HT1080 (cell line): ENCODE data around the gene TEF. TPM values are rescaled to one million over a fixed set of nuclear protein-coding genes. Genes with fewer than 3 reads are reported as not detected.

Experiments
- DNase-seq: peaks from one replicate; pipeline ENCODE4 v3.0.0-alpha.2; 2015; ENCODE audit warnings: low read depth
- polyA plus RNA-seq, 2 experiments: library from polyadenylated mRNA; depleted of rRNA; stranded (reverse); fragments of >200 nt; gene quantifications; 2 replicates each; pipeline ENCODE4 v1.2.3, GENCODE V29; 2015
- total RNA-seq: library from RNA; depleted of rRNA; stranded (reverse); fragments of >200 nt; shearing (Covaris generic); gene quantifications from 2 replicates; pipeline ENCODE4 v1.2.3, GENCODE V29; 2014; rRNA removed

TEF gene, protein sequence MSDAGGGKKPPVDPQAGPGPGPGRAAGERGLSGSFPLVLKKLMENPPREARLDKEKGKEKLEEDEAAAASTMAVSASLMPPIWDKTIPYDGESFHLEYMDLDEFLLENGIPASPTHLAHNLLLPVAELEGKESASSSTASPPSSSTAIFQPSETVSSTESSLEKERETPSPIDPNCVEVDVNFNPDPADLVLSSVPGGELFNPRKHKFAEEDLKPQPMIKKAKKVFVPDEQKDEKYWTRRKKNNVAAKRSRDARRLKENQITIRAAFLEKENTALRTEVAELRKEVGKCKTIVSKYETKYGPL
- total RNA-seq = 4.1 and 6.7 TPM in 2 replicates
- 6.6 and 8.6 TPM in 2 replicates for polyA plus RNA-seq (2015; cell fraction: cytosol; rRNA removed)
- 8.7 and 14.1 TPM in 2 replicates for polyA plus RNA-seq (2015; cell fraction: nucleus; rRNA removed)

DNA sequence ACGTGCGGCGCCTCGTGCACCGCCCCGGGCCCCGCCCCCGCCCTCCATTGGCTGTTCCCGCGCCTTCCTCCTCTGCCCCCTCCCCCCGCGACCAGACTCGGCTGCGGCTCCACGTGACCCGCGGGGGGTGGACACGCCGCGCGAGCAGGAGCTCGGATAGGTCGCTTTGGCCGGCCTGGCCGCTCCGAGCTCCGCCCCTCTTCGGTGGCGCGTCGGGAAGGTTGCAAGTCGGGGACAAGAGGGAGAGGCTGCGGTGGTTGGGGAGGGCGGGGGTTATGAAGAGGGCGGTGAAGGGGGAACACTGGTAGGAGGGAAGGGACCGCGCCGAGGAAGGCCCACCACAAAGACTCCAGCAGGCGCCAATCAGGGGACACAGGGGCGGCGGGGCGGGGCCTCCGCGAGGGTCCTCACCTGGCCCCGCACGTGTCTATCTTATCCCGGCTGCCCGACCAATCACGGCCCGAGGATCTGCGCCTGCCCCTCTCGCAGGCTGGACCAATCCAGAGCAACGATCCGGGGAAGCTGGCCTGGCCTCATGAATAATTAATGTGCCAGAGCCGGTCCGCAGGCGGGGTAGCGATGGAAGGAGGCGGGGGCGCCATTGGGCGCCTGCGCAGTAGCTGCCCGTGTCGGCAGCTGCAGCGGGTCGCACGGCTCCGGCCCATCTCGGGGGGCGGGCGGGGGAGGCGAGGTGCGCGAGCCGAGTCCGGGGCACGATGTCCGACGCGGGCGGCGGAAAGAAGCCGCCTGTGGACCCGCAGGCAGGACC lies at the start of gene TEF:
Gene TEF, plus strand, starts transcription at position 614 of the 769 bp plus-strand sequence. Its CDS starts 103 bp downstream, at position 717.
- peak; percentile 97 for DNase-seq

DNA sequence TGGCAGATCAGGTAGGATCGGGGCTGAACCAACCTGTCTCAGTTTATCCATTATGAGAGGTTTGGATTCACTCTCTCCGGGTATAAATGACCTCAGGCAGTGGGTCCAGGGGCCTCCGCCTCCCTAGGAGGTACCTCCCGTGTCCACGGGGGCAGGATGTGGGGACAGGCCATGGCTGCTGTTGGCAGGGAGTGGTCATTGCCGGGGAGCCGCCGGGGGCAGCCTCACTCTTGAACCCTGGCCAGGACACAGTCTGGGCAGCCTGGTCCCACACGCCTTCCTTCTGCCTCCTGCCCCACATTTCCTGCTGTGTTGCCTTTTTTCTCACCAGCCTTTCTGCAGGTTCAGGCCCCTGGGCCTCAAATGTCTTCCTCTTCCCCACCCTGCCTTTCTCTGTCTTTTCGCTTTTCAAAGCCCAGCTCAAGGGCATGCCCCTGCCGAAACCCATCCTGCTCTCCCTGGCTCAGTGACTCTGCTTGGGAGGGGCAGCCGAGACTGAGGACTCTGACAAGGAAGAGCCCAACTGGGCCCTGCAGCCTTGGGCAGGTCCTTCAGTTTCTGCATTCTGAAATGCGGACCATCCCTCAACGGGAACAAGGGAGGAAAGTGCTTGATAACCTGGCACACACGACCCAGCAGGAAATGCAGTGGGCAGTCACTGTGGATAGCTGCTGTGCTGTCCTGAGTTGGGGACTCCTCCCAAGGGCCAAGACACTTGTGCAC lies 49.4 kb upstream of the TEF start:
- no peak for DNase-seq

DNA sequence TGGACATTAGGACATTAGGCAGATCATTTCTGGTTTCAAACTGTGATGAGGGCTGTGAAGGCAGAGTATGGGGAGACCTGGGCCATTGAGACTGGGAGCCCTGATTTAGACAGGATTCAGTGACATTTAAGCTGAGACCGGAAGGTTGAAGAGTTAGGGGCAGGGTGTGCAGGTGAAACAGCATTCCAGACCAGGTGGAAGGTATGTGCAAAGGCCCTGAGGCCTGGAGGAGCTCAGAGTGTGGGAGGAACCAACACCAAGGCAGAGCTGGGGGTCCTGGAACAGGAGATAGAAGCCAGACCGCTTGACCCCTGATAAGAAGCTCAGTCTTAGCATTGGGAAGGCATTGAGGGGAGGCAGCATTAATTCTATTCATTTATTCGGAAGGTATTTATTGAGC lies 47.9 kb upstream of the TEF start:
- DNase-seq = no peak

DNA sequence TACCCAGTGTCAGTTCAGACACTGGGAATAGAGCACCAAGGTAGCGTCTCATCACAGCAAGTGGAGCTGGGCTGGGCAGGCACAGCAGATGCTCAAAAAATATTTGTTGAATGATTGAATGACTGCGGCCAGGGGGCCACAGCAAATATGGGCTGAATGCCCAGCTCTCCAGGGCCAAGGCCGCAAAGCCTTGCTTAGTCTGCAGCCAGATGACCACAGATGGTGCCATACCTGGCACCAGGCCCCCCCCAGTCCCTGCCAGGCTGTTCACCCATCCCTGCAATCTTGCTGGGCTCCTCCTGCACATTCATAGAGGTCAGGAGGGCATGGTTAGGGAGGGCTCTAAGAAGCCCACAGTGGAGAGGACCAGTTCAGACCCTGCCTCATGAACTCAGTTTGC lies 47.5 kb upstream of the TEF start:
- no peak for DNase-seq

DNA sequence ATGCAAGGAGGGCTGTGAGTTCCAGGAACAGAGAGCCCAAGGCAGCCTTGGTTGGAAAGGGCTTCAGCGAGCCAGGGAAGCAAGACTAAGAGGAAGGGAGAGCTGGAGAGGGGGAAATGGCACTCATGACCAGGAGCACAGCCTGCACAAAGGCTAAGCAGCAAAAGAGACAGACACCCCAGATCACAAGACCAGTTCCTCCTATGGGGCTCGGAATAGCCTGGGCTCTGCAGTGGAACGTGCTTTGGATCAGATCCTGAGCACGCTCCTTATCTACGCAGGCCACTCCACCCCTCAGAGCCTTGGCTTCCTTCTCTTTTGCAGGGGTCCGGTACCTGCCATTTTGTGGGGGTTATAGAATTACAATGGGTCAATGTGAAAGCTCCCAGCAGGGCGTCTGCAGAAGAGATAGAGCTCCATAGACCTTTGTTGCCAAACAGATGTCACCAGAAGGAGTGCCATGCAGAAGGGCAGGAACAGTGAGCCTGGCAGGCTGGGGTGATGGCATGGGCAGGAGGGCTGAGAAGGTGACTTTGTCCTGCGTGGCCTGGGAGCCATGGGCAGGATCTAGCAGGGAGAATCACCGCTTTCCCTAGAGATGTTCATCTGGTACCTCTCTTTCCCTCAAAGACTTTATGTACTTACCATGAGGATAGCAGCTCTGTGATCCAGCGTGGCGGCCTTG lies 46.6 kb upstream of the TEF start:
- no peak for DNase-seq

DNA sequence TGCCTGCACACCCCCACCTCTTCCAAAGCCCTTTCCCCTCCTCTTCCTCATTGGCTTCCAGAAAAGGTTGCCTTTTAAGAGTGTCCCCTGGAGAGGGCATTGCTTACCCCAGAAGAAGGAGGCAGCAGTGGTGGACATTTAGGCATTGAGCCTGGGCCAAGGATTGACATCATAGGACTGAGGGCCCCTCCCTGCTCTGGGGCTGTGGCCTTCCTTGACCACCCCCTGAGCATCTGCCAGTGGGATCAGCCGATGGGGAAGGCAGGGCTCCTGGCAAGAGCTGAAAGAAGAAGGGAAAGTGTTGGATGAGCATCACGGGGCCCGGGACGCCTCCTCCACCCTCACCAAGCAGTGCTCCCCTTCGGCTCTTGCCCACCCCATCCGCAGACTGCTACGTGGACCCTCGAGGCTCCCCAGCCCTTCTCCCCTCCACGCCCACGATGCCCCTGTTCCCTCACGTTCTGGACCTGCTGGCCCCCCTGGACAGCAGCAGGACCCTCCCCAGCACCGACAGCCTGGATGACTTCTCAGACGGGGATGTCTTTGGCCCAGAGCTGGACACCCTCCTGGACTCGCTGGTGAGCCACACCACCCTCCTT lies 43.0 kb upstream of the TEF start:
- no peak for DNase-seq

DNA sequence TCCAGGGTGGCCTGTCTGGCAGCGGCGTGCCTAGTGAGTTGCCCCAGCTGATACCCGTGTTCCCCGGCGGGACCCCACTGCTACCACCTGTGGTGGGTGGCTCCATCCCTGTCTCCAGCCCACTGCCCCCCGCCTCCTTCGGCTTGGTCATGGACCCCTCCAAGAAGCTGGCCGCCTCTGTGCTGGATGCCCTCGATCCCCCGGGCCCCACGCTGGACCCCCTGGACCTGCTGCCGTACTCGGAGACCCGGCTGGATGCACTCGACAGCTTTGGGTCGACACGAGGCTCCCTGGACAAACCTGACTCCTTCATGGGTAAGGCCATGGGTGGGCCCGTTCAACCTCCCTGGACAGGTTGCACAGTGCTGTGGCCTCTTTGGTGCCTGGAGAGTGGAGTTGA lies 41.9 kb upstream of the TEF start:
- no peak for DNase-seq

DNA sequence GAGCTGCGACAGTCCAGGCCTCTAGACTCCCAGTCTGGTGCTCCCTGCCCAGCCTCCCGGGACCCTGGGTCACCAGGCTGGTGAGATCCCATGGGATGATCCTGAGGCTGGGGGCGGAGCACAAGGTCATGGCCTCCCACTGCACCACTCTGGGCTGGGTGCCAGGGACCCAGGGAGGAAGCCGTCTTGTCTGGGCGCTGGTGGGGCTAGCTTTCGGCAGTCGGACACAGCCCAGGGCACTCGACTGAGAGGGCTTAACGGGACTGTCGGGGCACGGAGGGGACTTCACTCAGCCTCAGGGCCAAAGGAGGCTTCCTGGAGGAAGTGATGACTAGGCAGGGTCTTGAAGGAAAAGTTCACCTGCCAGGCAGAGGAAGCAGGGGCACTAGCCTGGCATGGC lies 41.4 kb upstream of the TEF start:
- no peak for DNase-seq

DNA sequence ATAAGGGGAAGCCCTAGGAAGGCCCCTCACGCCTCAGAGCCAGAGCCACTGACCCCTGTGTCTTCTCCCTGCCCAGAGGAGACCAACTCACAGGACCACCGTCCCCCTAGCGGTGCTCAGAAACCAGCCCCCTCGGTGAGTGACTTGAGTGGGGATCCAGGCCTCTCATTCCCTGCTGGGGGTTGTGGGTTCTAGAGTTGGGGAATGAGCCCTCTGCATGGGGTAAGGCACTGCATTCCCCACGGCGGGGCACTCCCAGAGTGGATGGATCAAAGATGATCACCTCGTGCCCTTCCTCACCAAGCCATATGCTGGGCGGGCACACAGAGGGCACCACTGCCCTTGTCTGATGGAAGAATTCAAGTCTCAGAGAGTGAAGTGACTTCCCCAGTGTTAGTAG lies 40.7 kb upstream of the TEF start:
- no peak for DNase-seq

DNA sequence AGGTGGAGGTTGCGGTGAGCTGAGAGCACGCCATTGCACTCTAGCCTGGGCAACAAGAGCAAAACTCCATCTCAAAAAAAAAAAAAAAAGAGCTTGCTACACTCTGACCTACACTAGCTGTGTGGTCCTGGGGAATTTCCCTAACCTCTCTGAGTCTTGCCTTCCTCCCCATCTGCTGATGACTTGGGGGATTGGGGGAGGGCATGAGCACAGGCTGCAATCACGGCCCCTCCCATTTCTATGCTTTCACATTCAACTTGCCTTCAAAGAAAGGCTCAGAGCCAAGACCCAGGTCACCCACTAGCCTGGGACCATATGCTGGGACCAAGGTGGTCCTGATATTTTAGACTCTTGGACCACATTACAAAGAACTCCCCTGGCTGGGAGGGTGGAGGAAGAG lies 39.8 kb upstream of the TEF start:
- DNase-seq = no peak

DNA sequence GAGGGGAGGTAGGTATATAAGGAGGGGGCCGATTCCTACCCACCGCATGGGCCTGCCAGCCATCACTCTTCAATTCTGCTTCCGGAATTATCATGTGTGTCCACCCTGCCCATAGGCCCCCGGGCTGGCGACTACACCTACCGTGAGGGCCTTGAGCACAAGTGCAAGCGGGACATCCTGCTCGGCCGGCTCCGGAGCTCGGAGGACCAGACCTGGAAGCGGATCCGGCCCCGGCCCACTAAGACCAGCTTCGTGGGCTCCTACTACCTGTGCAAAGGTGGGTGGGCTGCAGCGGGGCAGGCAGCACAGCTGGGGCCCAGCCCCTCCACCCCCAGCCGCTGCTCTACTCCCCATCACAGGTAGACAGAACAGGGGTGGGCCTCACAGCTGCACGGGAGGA lies 38.4 kb upstream of the TEF start:
- DNase-seq = no peak

DNA sequence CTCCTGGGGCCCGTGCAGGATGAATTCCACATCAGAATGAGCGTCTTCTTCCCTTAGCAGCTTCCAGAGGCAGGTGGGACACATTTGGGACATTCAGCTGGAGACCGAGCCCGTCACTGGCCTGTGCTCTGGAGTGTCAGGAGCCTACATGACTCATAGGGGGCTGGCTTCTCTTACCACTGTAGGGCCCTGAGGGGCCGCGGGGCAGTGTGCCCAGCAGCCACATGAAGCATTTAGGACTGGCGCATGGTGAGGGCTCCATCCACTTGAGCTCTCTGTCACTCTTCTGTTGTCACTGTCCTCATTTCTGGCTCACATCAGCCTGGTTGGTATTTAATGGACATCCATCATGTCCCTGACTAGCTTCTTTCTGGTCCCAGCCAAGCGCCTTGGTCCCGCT lies 38.0 kb upstream of the TEF start:
- DNase-seq = no peak

DNA sequence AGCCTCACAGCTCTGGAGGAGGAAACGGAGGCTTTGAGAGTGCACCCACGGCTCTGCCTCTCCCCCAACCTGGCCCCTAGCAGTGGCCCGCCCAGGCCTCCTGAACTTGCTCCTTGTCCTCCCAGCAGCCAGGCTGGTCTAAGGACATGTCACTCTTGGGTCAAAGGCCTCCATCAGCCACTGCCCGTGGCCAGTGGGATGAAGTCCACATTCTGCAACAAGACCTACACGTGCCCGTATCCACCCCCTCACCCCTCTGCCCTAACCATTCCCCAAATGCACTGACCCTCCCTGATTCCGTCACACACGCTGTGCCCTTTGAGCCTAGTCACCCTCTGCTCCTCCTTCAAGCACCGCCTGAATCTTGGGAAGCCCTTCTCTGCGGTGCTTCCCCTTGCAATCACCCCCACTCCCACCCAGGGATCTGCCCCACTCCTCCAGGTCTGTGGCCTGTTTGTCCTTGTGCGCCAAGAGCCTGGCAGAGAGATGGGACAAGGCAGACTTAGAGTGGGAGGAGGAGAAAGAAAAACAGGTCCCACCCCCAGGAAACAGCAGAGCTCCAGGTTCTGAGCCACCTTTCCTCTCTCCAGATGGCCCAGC lies 37.5 kb upstream of the TEF start:
- DNase-seq = no peak

DNA sequence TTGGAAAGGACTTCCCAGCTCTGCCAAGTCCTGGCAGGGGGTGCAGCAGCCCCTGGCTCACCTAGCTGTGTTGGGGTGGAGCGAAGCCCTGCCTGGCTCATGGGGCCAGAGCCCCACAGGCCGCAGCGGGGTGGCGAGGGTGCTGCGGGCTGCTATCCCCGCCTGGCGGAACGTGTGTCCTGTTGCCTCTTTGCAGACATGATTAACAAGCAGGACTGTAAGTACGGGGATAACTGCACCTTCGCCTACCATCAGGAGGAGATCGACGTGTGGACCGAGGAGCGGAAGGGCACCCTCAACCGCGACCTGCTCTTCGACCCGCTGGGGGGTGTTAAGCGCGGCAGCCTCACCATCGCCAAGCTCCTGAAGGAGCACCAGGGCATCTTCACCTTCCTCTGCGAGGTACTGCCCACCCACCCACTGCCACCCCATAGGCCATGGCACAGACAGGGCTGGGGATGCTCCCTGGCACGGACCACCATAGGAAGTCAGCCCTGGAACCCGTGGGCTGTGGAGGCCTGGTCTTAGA lies 35.9 kb upstream of the TEF start:
- no peak for DNase-seq

DNA sequence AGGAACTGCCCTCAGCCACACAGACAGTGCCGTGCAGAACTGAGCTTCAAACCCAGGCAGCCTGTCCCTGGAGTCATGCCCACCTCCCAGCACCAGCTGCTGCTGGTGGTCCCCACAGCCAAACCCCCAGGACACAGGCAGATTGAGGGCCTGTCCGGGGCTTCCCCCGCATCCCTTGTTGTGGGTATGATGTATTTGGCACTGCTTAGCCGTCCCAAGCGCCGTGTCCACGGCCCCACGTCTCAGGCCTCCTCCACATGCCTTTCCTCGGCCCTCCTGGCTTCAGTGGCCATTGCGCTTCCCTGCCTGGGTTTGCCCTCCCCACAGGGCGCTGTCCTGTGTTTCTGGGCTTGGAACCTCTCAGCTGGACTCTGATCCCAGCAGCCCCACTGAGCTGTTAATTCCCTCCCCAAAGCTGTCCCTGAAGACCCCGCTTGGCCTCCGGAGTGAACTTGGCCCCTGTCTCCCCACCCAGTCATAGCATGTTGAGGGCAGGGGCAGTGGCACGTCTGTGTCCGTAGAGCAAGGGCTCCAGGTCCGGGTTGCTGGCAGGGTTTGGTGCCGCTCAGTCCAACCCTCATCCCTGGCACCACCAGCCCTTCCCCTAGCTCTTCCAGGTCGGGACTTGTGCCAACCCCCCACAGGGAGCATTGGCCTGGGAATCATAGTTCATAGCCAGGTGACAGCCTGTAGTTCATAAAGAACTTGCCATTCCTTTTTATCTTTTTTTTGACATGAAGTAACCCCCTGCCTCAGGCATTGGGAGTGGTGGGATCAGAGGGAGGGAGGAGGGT lies 34.5 kb upstream of the TEF start:
- DNase-seq = no peak

DNA sequence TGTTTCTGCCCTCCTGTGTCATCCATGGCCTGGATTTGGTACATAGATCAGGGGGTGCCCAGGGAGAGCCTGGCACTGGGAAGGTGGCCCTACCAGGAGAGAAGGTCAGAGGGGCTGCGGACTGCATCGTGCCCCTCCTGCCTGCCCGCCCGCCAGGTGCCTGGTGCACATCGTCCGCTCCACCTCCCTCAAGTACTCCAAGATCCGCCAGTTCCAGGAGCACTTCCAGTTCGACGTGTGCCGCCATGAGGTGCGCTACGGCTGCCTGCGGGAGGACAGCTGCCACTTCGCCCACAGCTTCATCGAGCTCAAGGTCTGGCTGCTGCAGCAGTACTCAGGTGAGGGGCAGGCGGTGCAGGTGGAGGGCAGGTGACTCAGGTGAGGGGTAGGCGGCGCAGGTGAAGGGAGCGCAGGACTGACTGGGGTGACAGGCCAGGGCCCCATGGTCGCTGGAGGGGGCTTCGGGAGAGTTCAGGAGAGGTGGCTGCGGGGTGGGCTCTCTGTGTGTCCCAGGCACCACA lies 32.7 kb upstream of the TEF start:
- no peak for DNase-seq

DNA sequence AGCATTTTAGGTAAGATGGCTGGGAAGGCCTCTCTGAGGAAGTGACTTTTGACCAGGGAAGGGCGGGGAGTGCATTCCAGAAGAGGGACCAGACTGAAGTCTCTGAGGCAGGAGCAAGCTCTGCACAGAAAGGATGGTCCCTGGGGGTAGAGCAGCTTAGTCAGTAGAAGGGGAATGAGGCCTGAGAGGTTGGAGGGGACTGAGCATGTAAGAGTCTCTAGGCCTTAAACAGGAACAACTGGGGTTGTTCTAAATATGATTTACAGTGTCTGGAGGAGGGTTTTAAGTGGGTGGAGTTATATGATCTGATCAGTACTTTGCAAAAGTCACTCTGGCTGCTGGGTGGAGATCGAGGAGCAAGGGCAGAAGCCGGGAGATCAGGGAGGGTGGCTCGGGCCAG lies 31.7 kb upstream of the TEF start:
- DNase-seq = no peak

DNA sequence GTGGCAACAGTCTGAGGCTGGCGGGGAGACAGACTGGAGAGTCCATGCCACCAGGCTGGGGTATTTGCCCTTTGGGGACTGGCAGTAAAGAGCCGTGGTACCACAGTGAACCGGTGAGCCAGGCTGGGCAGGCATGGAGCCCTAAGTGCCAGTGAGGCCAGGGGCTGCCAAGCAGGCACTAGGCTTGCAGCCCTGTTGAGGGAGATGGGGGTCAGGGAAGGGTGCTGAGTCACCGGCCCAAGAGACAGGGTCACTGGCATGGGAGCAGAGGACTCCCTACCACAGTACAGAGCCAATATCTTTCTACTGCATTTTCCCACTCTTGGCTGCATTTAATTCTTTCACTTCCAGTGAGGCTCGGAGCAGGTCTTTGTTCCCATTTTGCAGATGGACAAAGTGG lies 30.7 kb upstream of the TEF start:
- DNase-seq = no peak

DNA sequence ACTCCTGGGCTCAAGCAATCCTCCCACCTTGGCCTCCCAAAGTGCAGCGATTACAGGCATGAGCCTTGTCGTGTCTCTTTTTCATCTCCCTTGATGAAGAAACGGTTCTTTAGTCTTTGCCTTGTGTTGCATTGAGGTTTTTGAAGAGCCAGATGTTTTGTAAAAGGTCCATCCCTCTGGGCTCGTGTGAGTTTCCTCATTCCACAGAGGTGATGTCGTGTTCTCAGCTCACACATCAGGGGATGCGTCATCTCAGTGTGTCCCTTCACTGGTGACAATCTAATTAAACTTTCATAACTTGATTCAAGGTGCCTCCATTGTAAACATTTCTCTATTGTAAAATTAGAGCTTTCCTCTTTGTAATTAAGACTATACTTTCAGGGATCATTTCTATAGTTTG lies 29.7 kb upstream of the TEF start:
- peak; percentile 15 for DNase-seq
